Natural killer cell (primary cell): Measurements from ENCODE around the gene IL4R. TPM values are rescaled to one million over a fixed set of nuclear protein-coding genes. Genes with fewer than 3 reads are reported as not detected.

Experiments used
- ATAC-seq, 3 donors: fragments of 150-1000 bp in 2 of 3; fragments of 200-7000 bp in 1 of 3; cut with Tn5 transposase; 1 replicate in 1 of 3; 2 replicates in 2 of 3; pipeline ENCODE4 v1.10.0; 2021; ENCODE audit warnings: mild to moderate bottlenecking in 2 of 3, moderate library complexity in 2 of 3
- DNase-seq, 2 donors: peaks; one replicate each; pipeline versions ENCODE4 v3.0.0 to v3.0.0-alpha.2; 2013 to 2021; ENCODE audit warnings: mixed read lengths in 1 of 2
- H3K27ac ChIP-seq: one replicate; pipeline ENCODE4 v1.5.1; 2013; ENCODE audit warnings: mild to moderate bottlenecking, low read length
- H3K27me3 ChIP-seq: one replicate; pipeline ENCODE4 v1.6.1; 2013; ENCODE audit warnings: low read length; ENCODE audit not compliant: control insufficient read depth, insufficient read depth
- H3K36me3 ChIP-seq: one replicate; pipeline ENCODE4 v1.6.1; 2013; ENCODE audit warnings: low read length; ENCODE audit not compliant: control insufficient read depth, insufficient read depth
- H3K4me1 ChIP-seq: one replicate; pipeline ENCODE4 v1.6.1; 2013; ENCODE audit warnings: low read length; ENCODE audit not compliant: control insufficient read depth, insufficient read depth
- H3K4me3 ChIP-seq: one replicate; pipeline ENCODE4 v1.5.1; 2013; ENCODE audit warnings: low read length
- H3K9me3 ChIP-seq: one replicate; pipeline ENCODE4 v1.6.1; 2013; ENCODE audit warnings: low read length; ENCODE audit not compliant: control insufficient read depth, insufficient read depth
- H3K27ac Mint-ChIP-seq, 2 donors: one replicate each; pipeline ENCODE4 v1.8.0; 2022; ENCODE audit warnings: mild to moderate bottlenecking in 2 of 2, mixed read lengths in 2 of 2, moderate library complexity in 1 of 2
- H3K27me3 Mint-ChIP-seq, 2 donors: one replicate each; pipeline ENCODE4 v1.8.0; 2022; ENCODE audit warnings: low read depth in 2 of 2, mixed read lengths in 2 of 2
- H3K36me3 Mint-ChIP-seq: one replicate; pipeline ENCODE4 v1.8.0; 2022; ENCODE audit warnings: mixed read lengths
- H3K4me1 Mint-ChIP-seq, 2 donors: one replicate each; pipeline ENCODE4 v1.8.0; 2022; ENCODE audit warnings: mixed read lengths in 2 of 2
- H3K4me3 Mint-ChIP-seq: one replicate; pipeline ENCODE4 v1.8.0; 2022; ENCODE audit warnings: mild to moderate bottlenecking, moderate library complexity, mixed read lengths
- H3K9me3 Mint-ChIP-seq, 2 donors: one replicate each; pipeline ENCODE4 v1.8.0; 2022; ENCODE audit warnings: mixed read lengths in 2 of 2
- WGBS: methylation state at CpG from one replicate; pipeline ENCODE4 v1.1.7; 2013; ENCODE audit warnings: missing lambda C conversion rate; ENCODE audit not compliant: insufficient coverage; 5-methylcytosine and 5-hydroxymethylcytosine counted together
- intact Hi-C: fragments of 100-400 bp; cut with micrococcal nuclease; formaldehyde crosslinking; loops from one replicate; pipeline ENCODE4 v1.14.2; 2022
- total RNA-seq, 4 donors: library from RNA; stranded (reverse); fragments of 120-200 nt in 1 of 4; gene quantifications; one replicate each; pipeline versions ENCODE4 v1.2.3 to v1.2.4, GENCODE V29; 2013 to 2022
- TF ChIP-seq, protein P1 (sequence below): fragments of 200-600 bp; IDR thresholded peaks from one replicate; pipeline ENCODE4 v1.8.0; 2022; ENCODE audit warnings: antibody characterized with exemption

Gene IL4R
- total RNA-seq, 3 donors from 2014 or later (not counting 1 experiment from before 2014, with no cell fraction given) = 70.2 to 87.2 (median 86.0) TPM

DNA sequence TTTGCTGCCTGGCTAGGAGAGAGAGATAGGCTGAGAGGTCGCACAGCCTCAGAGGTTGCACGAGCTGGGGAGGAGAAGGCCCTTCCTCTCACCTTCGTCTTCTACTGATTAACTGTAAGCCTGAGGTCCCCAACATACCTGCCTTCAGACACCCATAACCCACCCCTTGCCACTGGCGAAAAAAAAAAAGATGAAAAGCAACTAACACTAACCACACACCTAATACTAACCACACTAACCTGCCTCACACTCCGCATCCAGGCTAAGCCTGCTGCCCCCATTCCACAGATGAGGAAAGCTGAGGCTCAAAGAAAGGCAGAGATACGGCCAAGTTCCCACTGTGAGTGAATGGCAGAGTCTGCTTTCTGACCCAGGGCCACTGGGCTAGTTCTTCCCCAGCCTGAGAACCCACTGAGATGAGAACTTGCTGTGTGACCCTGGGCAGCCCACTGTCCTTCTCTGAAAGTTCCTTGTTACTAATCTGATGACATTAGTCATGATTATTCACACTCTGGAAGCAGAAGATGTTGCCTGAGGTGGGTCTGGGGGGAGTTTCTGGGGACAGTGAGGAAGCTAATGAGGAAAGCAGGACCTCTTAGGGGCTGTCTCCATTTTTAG, 92.8 kb downstream of the IL4R start:
- ATAC-seq = no peak
- Mint-ChIP-seq H3K4me3 (peak overlapping the region; percentile 61), H3K27ac (peak overlapping the region; percentile 75 to 91), H3K36me3 (no peaks in the 10 kb centered on the region), H3K27me3 (no peaks in the 10 kb centered on the region), H3K4me1 (peaks cover 75 to 82% of the 10 kb centered on the region in 2 donors), H3K9me3 (no peaks in the 10 kb centered on the region)
- WGBS = 40% methylated on average over 5 of the region's 6 CpGs
- Histone ChIP-seq H3K9me3 (no peaks in the 10 kb centered on the region), H3K27ac (peak overlapping the region; percentile 4), H3K4me1 (peaks cover 74% of the 10 kb centered on the region), H3K4me3 (no peak overlapping the region), H3K36me3 (peaks cover 8% of the 10 kb centered on the region), H3K27me3 (no peaks in the 10 kb centered on the region)
- DNase-seq = peak in 1 of 2 donors; percentile 47
- TF ChIP-seq, protein P1, sequence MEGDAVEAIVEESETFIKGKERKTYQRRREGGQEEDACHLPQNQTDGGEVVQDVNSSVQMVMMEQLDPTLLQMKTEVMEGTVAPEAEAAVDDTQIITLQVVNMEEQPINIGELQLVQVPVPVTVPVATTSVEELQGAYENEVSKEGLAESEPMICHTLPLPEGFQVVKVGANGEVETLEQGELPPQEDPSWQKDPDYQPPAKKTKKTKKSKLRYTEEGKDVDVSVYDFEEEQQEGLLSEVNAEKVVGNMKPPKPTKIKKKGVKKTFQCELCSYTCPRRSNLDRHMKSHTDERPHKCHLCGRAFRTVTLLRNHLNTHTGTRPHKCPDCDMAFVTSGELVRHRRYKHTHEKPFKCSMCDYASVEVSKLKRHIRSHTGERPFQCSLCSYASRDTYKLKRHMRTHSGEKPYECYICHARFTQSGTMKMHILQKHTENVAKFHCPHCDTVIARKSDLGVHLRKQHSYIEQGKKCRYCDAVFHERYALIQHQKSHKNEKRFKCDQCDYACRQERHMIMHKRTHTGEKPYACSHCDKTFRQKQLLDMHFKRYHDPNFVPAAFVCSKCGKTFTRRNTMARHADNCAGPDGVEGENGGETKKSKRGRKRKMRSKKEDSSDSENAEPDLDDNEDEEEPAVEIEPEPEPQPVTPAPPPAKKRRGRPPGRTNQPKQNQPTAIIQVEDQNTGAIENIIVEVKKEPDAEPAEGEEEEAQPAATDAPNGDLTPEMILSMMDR = no peak
- intact Hi-C loops = no loop called here

- no peaks in the 10 kb centered on the region for H3K9me3 Mint-ChIP-seq
- H3K4me3 Mint-ChIP-seq = peak overlapping the region; percentile 61
- intact Hi-C loops = no loop called here
- TF ChIP-seq, protein P1 = no peak
- Histone ChIP-seq H3K9me3 (no peaks in the 10 kb centered on the region), H3K4me1 (peaks cover 69% of the 10 kb centered on the region), H3K36me3 (peaks cover 9% of the 10 kb centered on the region), H3K4me3 (no peak overlapping the region), H3K27me3 (no peaks in the 10 kb centered on the region), H3K27ac (peak overlapping the region; percentile 4)
- 50% methylated on average over 1 of the region's 2 CpGs for WGBS
- H3K27ac Mint-ChIP-seq = peak overlapping the region; percentile 75 to 91
- H3K27me3 Mint-ChIP-seq = no peaks in the 10 kb centered on the region
- peaks cover 75 to 82% of the 10 kb centered on the region in 2 donors for H3K4me1 Mint-ChIP-seq
- peaks cover 4% of the 10 kb centered on the region for H3K36me3 Mint-ChIP-seq
- no peak for ATAC-seq
- peak in 1 of 2 donors; percentile 59 for DNase-seq
Measured at GRCh38 chr16:27407133-27407532, 93.4 kb downstream of the IL4R start.

DNA sequence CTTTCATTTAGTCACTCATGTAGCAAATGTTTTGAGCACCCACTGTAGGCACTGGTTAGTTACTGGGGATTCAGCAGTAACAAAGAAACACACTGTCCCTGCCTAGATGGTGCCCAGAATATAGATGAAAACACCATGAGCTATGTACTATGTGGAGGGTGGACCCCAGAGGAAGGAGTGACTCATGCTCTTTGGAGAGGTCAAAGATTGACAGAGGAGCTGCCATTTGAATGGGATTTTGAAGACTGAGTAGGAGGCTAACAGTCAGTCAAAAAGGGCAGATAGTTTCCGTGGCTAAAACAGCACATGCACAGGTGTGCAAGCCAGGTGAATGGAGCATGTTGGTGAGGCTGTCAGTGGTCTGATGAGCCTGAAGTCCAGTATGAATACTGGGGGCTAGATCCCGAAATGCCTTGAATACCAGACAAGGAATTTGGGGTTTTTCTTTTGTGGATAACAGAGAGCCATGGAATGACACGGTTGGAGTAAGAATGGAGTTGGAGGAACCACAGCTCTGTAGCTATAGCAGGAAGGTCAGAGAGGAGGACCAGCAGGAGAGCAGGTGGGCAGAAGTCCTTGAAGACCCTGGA, 94.3 kb downstream of the IL4R start:
- H3K4me3 Mint-ChIP-seq = peak overlapping the region; percentile 52
- H3K27me3 Mint-ChIP-seq = no peaks in the 10 kb centered on the region
- 71% methylated on average over 3 of the region's 3 CpGs for WGBS
- ATAC-seq (peak; percentile 51 to 64 (median 53)), DNase-seq (peak in 1 of 2 donors; percentile 62)
- peaks cover 14% of the 10 kb centered on the region for H3K36me3 Mint-ChIP-seq
- Histone ChIP-seq H3K27ac (peak overlapping the region; percentile 2), H3K4me3 (no peak overlapping the region), H3K9me3 (no peaks in the 10 kb centered on the region), H3K27me3 (no peaks in the 10 kb centered on the region), H3K36me3 (peaks cover 12% of the 10 kb centered on the region), H3K4me1 (peaks cover 59% of the 10 kb centered on the region)
- peaks cover 74 to 78% of the 10 kb centered on the region in 2 donors for H3K4me1 Mint-ChIP-seq
- peak overlapping the region; percentile 75 to 91 for H3K27ac Mint-ChIP-seq
- H3K9me3 Mint-ChIP-seq = no peaks in the 10 kb centered on the region
- intact Hi-C loops = no loop called here
- TF ChIP-seq, protein P1 = no peak
